HG03558 (cell line): ENCODE measurements around the gene NCSTN.

ENCODE experiments used
- ATAC-seq: cut with Tn5 transposase; IDR thresholded peaks from one replicate; pipeline ENCODE4 v1.9.1; 2021; ENCODE audit warnings: moderate number of reproducible peaks; ENCODE audit not compliant: unreplicated experiment; ENCODE audit errors: extremely low read depth

The NCSTN gene

GRCh38 chr1:160342953-160343869 is at the start of gene NCSTN, which contains the start of gene COPA:
Gene NCSTN, plus strand, starts transcription at chr1:160343383. Its CDS starts 14 bp downstream, at chr1:160343397.
Gene COPA, minus strand, starts transcription at chr1:160343250. Its CDS starts 80 bp downstream, at chr1:160343170.
- ATAC-seq, result peak; percentile 72

GRCh38 chr1:160296036-160296435 is 47.1 kb upstream of the NCSTN start:
- no peak for ATAC-seq

DNA sequence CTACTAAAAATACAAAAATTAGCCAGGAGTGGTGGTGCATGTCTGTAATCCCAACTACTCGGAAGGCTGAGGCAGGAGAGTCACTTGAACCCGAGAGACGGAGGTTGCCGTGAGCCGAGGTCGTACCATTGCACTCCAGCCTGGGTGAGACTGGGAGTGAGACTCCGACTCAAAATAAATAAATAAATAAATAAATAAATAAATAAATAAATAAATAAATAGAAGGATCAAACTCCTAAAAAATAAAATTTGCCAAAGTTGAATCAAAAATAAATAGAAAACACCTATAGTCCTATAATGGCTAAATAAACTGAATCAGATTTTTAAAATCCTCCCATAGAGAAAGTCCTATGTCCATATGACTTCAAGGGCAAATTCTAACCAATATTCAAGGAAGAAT is 43.0 kb upstream of the NCSTN start:
- no peak for ATAC-seq

GRCh38 chr1:160307118-160307791 is 35.9 kb upstream of the NCSTN start:
- no peak for ATAC-seq

DNA sequence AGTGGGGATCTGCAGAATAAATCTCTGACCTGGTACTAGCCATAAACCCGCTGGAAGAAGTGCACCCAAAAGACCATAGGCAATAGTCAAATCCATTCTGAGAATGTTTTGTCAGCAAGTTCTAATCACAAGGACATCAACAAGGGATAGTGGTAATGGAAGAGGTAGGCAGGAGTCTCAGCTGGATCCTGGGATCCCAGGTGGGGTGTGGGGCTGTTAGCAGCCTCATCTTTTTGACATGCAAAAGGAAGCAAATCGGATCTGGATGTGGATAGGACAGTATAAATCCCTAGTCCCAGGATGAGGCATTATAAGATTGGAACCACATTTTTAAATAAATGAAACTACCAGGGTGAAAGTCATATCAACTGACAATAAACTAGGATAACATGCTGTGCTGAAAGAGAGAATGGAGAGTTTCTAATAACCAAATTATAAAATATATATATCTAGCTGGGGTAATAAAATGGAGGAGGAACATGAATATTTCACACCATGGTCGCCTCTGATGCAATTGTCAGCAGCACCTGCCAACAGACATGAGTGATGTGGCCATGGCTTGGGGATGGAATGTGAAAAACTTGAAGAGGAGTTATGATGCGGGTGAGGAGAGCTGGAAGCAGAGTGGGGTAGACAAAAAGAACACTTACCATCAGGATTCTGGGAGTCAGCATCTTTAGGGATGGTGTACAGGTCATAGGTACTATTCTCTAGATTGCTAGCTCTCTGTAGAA is 34.6 kb upstream of the NCSTN start:
- no peak for ATAC-seq

- no peak for ATAC-seq
Measured at GRCh38 chr1:160309185-160309557, 34.0 kb upstream of the NCSTN start.

- no peak for ATAC-seq
Measured at GRCh38 chr1:160309571-160309970, 33.6 kb upstream of the NCSTN start.

DNA sequence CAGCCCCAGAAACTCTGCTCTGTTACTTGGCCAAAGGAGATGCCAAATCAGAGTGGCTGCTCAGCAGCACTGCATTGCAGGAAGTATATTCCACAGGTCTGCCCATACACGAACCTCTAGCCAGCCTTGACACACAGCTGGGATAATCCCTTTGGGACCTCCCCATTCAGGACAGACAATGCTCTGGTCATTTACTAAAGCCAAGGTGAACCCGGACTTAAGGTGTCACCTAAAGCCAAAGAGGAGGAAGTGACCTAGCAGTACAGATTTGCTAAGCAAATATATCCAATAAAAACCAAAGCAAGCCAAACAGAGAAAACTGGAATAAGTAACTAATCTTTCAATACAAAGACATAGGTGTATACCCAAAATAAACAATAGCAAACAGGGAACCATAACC is 27.8 kb upstream of the NCSTN start:
- ATAC-seq, result no peak

- ATAC-seq, result no peak
Measured at GRCh38 chr1:160322831-160323230, 20.4 kb upstream of the NCSTN start.

DNA sequence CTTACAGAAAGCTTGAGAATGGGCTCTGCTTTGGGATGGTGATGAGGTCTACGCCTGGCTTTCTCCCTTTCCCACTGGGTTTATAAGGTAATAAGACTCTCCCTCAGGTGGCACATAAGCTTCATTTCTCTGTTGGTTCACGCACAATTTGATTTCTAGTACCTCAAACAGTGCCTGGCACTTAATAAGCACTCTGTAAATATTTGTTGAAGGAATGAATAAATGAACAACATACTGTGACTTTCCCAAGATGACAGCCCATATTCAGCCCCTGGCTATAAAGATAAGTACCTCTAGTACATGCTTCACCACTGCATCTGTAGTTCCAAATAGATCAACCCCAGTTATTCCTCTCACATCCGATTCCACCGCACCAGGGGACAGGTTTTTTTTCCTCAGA is 17.9 kb upstream of the NCSTN start:
- no peak for ATAC-seq

GRCh38 chr1:160326418-160326817 is 16.8 kb upstream of the NCSTN start:
- no peak for ATAC-seq

GRCh38 chr1:160328184-160328583 is 15.0 kb upstream of the NCSTN start:
- no peak for ATAC-seq

DNA sequence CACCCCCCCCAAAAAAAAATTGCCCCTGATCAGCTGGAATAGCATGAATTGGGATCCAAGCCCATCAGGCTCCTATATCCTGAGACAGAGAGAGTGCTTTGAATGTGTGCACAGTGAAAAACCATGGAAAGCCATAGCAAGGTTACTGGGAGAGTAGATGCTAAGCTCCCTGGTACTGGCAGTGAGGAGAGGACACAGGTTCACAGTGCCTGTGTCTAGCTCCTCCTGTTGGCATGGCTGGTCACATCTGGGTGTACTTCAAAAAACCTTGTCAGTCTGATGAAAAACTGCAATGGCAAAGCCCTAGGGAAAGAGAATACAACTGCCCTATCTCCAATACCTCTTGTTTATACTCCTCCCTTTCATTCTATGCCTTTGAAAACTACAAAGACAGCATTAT is 13.1 kb upstream of the NCSTN start:
- ATAC-seq, result no peak

DNA sequence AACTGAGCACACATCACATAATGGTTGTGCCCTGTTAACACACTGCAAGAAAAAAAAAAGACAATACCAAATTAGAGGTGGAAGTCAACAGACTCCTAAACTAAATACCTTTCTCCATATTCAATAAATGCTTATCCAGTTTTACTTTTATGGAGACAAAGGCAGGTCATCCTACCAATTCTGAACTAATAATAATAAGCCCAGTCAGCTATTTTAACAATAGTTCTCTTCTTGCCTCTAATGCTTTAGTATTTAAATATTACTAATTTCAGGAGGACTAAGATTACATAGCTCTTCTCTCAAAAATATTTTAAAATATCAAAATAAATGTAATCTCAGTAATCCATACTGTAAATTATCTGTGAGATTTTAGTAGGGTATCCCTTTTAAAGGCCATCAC is 10.7 kb upstream of the NCSTN start:
- no peak for ATAC-seq

DNA sequence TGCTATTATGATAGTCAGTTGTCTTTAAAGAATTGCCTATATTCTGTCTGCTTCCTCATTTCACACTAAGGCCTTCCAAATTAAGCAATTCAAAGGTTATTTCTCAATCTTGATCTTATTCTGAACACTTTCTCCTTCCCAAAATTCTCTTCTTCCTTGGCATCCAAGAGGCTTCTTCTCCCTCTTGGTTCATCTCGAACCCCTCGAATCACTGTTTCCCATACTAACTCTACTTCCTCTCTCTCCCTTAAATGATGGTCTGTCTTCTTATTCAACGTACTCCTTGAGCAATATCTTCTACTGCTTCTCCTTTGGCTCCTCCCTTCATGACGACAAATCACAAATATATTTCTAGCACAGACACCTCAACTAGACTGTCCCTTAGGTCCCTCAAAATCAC is 4.6 kb upstream of the NCSTN start:
- no peak for ATAC-seq

GRCh38 chr1:160340146-160340545 is 3.0 kb upstream of the NCSTN start:
- no peak for ATAC-seq

GRCh38 chr1:160340866-160341265 is 2.3 kb upstream of the NCSTN start:
- ATAC-seq, result no peak

DNA sequence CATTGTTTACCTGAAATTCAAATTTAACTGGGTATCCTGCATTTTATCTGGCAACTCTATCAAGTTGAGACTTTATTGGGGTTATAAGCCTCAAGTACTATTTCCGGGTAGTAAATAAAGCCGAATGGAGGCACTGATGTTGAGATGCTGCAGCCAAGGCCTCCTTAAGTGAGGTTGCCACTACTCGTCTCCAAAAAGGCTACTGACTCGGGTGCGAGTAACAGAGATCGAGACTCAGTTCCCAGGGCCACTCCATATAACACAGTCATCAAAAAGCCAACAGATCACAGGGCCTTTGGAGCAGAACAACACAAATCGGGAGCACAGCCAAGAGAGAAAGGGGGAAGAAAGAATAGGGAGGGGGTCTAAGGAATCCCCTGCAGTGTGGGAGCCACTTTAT is 657 bp upstream of the NCSTN start:
- no peak for ATAC-seq

DNA sequence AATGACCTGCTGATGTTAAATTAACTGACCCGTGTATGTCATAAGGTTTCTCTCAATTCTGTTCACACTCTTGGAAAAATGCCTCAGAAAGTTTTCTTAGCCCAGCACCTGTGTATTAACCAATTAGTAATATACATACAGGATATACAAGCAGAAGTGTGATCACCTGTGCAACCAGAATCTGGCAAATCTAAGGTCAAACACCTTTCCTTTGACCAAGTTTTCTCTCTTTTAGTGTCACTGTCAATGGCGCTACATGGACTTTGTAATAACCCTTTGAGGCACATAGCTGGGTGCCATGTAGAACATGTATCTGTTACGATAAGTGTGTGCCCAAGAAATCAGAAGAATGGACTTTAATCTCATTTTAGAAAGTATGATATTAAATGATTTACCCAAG is 1.1 kb downstream of the NCSTN start:
- no peak for ATAC-seq

DNA sequence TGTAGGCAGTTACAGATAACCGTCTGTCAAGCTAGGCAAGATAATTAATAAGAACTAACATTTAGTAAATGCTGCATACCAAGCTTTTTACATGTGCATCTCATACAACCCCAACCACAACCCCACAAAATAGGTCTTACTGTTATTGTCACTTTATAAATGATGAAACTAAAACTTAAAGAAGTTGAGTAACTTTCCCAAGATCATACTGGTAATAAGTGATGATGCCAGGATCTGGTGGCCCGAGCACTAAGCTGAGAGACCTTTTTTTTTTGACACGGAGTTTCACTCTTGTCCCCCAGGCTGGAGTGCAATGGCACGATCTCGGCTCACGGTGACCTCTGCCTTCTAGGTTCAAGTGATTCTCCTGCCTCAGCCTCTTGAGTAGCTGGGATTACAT is 1.8 kb downstream of the NCSTN start:
- no peak for ATAC-seq

- no peak for ATAC-seq
Measured at GRCh38 chr1:160346463-160346862, 3.3 kb downstream of the NCSTN start.
